Measurements from ENCODE around the gene MYO7A. TPM values are rescaled to one million over a fixed set of nuclear protein-coding genes. Genes with fewer than 3 reads are reported as not detected.

Gene MYO7A
- total RNA-seq, 3 donors from 2014 or later, result 2.3 to 9.9 (median 6.7) TPM

DNA sequence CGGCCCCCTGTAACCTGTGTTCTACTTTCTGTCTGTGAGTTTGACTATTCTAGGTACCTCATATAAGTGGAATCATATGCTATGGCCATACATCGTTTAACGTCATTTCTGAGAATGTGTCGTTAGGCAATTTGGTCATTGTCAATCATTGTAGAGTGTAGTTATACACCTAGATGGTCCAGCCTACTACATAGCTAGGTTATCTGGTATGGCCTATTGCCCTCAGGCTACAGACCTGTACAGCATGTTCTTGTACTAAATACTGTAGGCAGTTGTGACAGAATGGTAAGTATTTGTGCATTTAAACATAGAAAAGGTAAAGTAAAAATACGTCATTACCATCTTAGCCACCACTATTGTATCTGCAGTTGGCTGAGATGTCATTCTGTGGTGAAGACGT, 35.2 kb downstream of the MYO7A start:
- no peaks in the 10 kb centered on the region for H3K4me1 ChIP-seq (ENCODE audit: low read depth)
- no peak overlapping the region for H3K4me3 ChIP-seq
- no peaks in the 10 kb centered on the region for H3K9me3 ChIP-seq
- TF ChIP-seq, protein P1, sequence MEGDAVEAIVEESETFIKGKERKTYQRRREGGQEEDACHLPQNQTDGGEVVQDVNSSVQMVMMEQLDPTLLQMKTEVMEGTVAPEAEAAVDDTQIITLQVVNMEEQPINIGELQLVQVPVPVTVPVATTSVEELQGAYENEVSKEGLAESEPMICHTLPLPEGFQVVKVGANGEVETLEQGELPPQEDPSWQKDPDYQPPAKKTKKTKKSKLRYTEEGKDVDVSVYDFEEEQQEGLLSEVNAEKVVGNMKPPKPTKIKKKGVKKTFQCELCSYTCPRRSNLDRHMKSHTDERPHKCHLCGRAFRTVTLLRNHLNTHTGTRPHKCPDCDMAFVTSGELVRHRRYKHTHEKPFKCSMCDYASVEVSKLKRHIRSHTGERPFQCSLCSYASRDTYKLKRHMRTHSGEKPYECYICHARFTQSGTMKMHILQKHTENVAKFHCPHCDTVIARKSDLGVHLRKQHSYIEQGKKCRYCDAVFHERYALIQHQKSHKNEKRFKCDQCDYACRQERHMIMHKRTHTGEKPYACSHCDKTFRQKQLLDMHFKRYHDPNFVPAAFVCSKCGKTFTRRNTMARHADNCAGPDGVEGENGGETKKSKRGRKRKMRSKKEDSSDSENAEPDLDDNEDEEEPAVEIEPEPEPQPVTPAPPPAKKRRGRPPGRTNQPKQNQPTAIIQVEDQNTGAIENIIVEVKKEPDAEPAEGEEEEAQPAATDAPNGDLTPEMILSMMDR (IDR thresholded peaks at IDR 0.05), result no peak
- DNase-seq (no peak), ATAC-seq (no peak)
- H3K36me3 ChIP-seq (ENCODE audit: low read depth), result no peaks in the 10 kb centered on the region
- intact Hi-C loops (cut with DNase I, micrococcal nuclease), result no loop called here

GRCh38 chr11:77165066-77165465, 37.0 kb downstream of the MYO7A start:
- H3K36me3 ChIP-seq (ENCODE audit: low read depth), result no peaks in the 10 kb centered on the region
- TF ChIP-seq, protein P1 (IDR thresholded peaks at IDR 0.05), result no peak
- no peak overlapping the region for H3K4me3 ChIP-seq
- H3K4me1 ChIP-seq (ENCODE audit: low read depth), result no peaks in the 10 kb centered on the region
- intact Hi-C loops (cut with DNase I, micrococcal nuclease), result no loop called here
- H3K9me3 ChIP-seq, result no peaks in the 10 kb centered on the region
- peak in 1 of 3 donors; percentile 29 for DNase-seq
- ATAC-seq, result no peak

- TF ChIP-seq, protein P1 (IDR thresholded peaks at IDR 0.05), result no peak
- H3K4me3 ChIP-seq, result no peak overlapping the region
- H3K36me3 ChIP-seq (ENCODE audit: low read depth), result no peaks in the 10 kb centered on the region
- H3K4me1 ChIP-seq (ENCODE audit: low read depth), result no peaks in the 10 kb centered on the region
- DNase-seq, result peak in 1 of 3 donors; percentile 22
- intact Hi-C loops (cut with DNase I, micrococcal nuclease), result no loop called here
- ATAC-seq, result no peak
- no peaks in the 10 kb centered on the region for H3K9me3 ChIP-seq
Measured at GRCh38 chr11:77166021-77166420, 38.0 kb downstream of the MYO7A start.

DNA sequence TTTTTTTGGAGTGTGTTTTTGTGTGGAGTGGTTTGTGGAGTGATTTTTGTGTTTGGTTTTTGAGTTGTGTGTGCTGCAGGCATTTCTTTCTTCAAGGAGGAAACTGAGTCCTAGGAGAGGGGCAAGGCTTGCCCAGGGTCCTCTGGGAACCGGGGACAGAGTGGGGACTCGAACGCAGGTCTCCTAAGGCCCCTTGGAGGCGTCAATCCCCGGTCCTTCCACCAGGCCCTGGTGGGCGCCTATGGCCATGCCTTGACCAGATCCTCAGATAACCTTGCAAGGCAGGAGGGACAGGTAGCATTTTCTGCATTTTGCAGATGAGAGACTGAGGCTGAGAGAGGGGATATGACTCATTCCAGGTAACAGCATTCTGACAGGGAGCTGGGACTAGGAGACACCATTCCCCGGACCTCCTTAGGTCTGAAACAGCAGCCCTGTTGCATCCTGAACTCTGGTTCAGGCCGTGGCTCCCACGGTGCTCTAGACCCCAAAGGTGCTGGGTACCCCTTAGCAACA, 39.1 kb downstream of the MYO7A start:
- no peak for ATAC-seq
- no peaks in the 10 kb centered on the region for H3K4me1 ChIP-seq (ENCODE audit: low read depth)
- no peak overlapping the region for H3K4me3 ChIP-seq
- intact Hi-C loops (cut with DNase I, micrococcal nuclease), result no loop called here
- H3K9me3 ChIP-seq, result no peaks in the 10 kb centered on the region
- DNase-seq, result peak in 1 of 3 donors; percentile 18
- TF ChIP-seq, protein P1 (IDR thresholded peaks at IDR 0.05), result no peak
- no peaks in the 10 kb centered on the region for H3K36me3 ChIP-seq (ENCODE audit: low read depth)

DNA sequence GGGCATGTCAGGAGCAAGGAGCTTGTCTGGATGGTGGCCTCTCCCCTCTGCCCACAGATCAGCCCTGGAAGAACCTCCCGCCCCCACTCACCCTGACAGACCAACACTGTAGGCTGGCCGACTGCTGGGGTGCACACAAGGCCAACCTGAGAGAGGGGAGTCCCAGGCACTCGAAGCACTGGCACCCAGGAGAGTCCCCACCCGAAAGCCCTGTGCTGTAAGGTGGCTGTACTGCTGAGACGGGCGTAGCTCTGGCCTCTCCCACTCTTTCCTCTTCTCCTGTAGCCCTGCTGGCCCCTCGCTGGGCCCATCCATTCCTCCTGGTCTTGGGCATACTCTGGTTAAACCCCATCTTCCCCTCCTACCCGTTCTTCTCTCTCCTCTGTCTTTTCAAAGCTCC, 39.7 kb downstream of the MYO7A start:
- DNase-seq (peak in 1 of 3 donors; percentile 22), ATAC-seq (no peak)
- TF ChIP-seq, protein P1 (IDR thresholded peaks at IDR 0.05), result no peak
- Histone ChIP-seq H3K4me1 (ENCODE audit: low read depth) (no peaks in the 10 kb centered on the region), H3K36me3 (ENCODE audit: low read depth) (no peaks in the 10 kb centered on the region), H3K4me3 (no peak overlapping the region), H3K9me3 (no peaks in the 10 kb centered on the region)
- intact Hi-C loops (cut with DNase I, micrococcal nuclease), result no loop called here

GRCh38 chr11:77170107-77170506, 42.1 kb downstream of the MYO7A start:
- Histone ChIP-seq H3K9me3 (no peaks in the 10 kb centered on the region), H3K4me1 (ENCODE audit: low read depth) (no peaks in the 10 kb centered on the region), H3K4me3 (no peak overlapping the region), H3K36me3 (ENCODE audit: low read depth) (no peaks in the 10 kb centered on the region)
- DNase-seq (peak in 1 of 3 donors; percentile 25), ATAC-seq (no peak)
- intact Hi-C loops (cut with DNase I, micrococcal nuclease), result no loop called here
- TF ChIP-seq, protein P1 (IDR thresholded peaks at IDR 0.05), result no peak
